ENCODE results near the gene SLC12A8. TPM values are rescaled to one million over a fixed set of nuclear protein-coding genes. Genes with fewer than 3 reads are reported as not detected.

The SLC12A8 gene
- total and polyA plus RNA-seq, 9 of the 15 experiments (the other 6 are each of a cell fraction or from before 2014, with no cell fraction given) = 0.04 to 0.33 (median 0.09) TPM; not detected in 4

DNA sequence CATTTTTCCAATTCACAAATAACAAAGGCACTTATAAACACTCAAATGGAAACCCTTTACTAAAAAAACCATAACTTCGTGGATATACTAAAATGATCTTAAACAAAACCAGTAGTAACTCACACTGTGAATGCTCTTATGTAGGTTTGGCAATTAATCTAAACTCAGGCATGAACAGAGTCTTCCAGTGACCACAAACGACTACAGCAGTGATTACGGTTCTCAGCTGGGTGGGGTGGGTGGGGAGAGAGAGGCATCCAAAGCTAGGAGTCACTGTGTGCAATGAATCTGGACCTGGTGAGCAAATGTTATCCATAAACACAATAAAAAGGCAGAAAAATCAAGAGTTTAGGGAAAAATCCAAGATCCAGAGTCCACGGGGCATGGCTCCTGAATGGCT lies 21.3 kb downstream of the SLC12A8 start:
- no peak overlapping the region for H3K27ac ChIP-seq (ENCODE audit: extremely low read depth, low read depth, low read length)
- FAIRE-seq (no peak), ATAC-seq (no peak), DNase-seq (ENCODE audit: extremely low read depth in 1 of 4, low spot score in 3 of 4) (no peak)
- no peaks in the 10 kb centered on the region for H4K20me1 ChIP-seq (replicated peaks; ENCODE audit: control insufficient read depth, insufficient read depth, low read length)
- 0% methylated on average over 4 of the region's 4 CpGs for WGBS (ENCODE audit: insufficient coverage, low coverage, missing lambda C conversion rate)
- no peaks in the 10 kb centered on the region for H3K9me1 ChIP-seq (ENCODE audit: control insufficient read depth, insufficient read depth, low read length)
- no peak for TF ChIP-seq NCOR1 (IDR thresholded peaks at IDR 0.05)
- no peak for TF ChIP-seq STAG1 (CRISPR knock-in tag; IDR thresholded peaks at IDR 0.05; ENCODE audit: borderline replicate concordance)
- no peak for TF ChIP-seq STAT5A (IDR thresholded peaks at IDR 0.05; ENCODE audit: borderline replicate concordance, low read length)
- no peak for TF ChIP-seq MYNN (IDR thresholded peaks at IDR 0.05)
- no peak for TF ChIP-seq MYNN (CRISPR knock-in tag; IDR thresholded peaks at IDR 0.05)
- no peak for TF ChIP-seq E2F3 (CRISPR knock-in tag; IDR thresholded peaks at IDR 0.05)
- TF ChIP-seq PYGO2 (tag; IDR thresholded peaks at IDR 0.05) = no peak
- no peak for TF ChIP-seq ZNF79 (CRISPR knock-in tag; IDR thresholded peaks at IDR 0.05; ENCODE audit: low read depth)
- TF ChIP-seq KLF10 (CRISPR knock-in tag; IDR thresholded peaks at IDR 0.05) = no peak
- TF ChIP-seq POLR2AphosphoS2 (IDR thresholded peaks at IDR 0.05; ENCODE audit: low read length) = no peak
- no peak for TF ChIP-seq ZBTB5 (IDR thresholded peaks at IDR 0.05)
- no peak for TF ChIP-seq E2F4 (CRISPR knock-in tag; IDR thresholded peaks at IDR 0.05; ENCODE audit: low read depth)
- TF ChIP-seq ZBTB8A (IDR thresholded peaks at IDR 0.05; ENCODE audit: partially characterized antibody) = no peak
- no peak for TF ChIP-seq CREB1 (IDR thresholded peaks at IDR 0.05)
- no peak for TF ChIP-seq CREB1 (CRISPR knock-in tag; IDR thresholded peaks at IDR 0.05)
- no peak for TF ChIP-seq ZNF76 (CRISPR knock-in tag; IDR thresholded peaks at IDR 0.05; ENCODE audit: borderline replicate concordance)
- H3K9ac ChIP-seq (ENCODE audit: insufficient read depth in 1 of 2, low read depth in 2 of 2, low read length in 2 of 2) = no peak overlapping the region
- H3K36me3 ChIP-seq (ENCODE audit: control insufficient read depth, insufficient read depth, low read length) = no peaks in the 10 kb centered on the region
- H3K4me3 ChIP-seq = no peak overlapping the region
- no peak overlapping the region for H3K4me2 ChIP-seq (ENCODE audit: insufficient read depth, low read length)
- BruUV-seq (replicated peaks) = no TSS peak
- no peak overlapping the region for H2AFZ ChIP-seq (ENCODE audit: low read depth, low read length)
- intact Hi-C loops (cut with micrococcal nuclease) = no loop called here
- in situ Hi-C loops (cut with MboI) = no loop called here
- no peaks in the 10 kb centered on the region for H3K79me2 ChIP-seq (ENCODE audit: control insufficient read depth, insufficient read depth, low read length)
- no peaks in the 10 kb centered on the region for H3K9me3 ChIP-seq (replicated peaks; ENCODE audit: control insufficient read depth, insufficient read depth, low read depth, low read length)
- ChIA-PET CTCF (ENCODE audit: low intra/inter-chr PET ratio) (no interaction called here), POLR2A (no interaction called here)
- H3K27me3 ChIP-seq (ENCODE audit: control insufficient read depth in 2 of 2, insufficient read depth in 2 of 2, low read length in 2 of 2) = peaks cover 5 to 40% of the 10 kb centered on the region in 2 experiments; a peak in 4 of 5 replicates
- peaks cover 2 to 6% of the 10 kb centered on the region in 2 experiments; a peak in 4 of 5 replicates for H3K4me1 ChIP-seq (replicated peaks in 1 of 2; ENCODE audit: control insufficient read depth in 2 of 2, insufficient read depth in 2 of 2, low read length in 2 of 2)
